Erythroblast (primary cell): ENCODE measurements around the gene ARHGEF28.

Experiments
- GATA1 ChIP-seq: IDR thresholded peaks from 2 replicates; pipeline ENCODE4 v1.6.1; 2011; ENCODE audit warnings: low read depth, mild to moderate bottlenecking, control low read depth, low read length, moderate library complexity
- POLR2A ChIP-seq: IDR thresholded peaks from 2 replicates; pipeline ENCODE4 v1.6.1; 2011; ENCODE audit warnings: mild to moderate bottlenecking, low read length

DNA sequence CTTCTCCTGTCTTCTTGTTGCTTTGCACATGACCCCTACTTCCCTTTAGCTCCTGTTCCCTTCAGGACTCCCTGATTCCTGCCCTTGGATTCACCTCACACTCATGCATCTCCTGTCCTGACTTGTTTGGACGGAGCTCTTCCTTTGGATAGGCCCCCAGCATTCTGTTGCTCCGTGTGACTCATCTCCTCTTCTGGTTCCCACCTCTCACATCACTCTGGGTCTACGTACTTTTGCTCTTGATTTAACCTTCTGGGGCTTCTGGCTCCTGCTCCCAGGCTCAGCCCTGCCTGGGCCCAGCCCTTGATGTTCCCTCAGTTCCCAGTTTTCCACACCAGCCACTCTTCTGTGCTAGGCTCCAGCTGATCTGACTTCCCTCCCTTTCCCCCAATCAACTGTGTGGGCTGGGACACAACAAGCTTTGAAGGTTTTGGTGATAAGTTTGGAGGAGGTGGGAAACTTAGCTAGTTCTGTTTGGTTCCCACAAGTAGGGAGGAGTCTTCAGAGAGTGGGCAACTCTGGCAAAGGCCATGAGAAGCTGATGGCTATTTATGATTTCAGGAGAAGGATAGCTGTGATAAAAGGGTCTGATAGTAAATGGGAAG lies 331.5 kb downstream of the ARHGEF28 start:
- no peak for TF ChIP-seq POLR2A
- no peak for TF ChIP-seq GATA1
